HG03520 (cell line): Measurements from ENCODE around the gene MYL4.
A peak's percentile ranks its signal among the peaks of the same experiment; 100 is the strongest.
"Not testable (repeated sequence)": the region's sequence is repeated elsewhere in the genome, so short reads cannot be mapped to it uniquely, and the experiment has no call there.

Source experiments
- ATAC-seq: cut with Tn5 transposase; IDR thresholded peaks from one replicate; pipeline ENCODE4 v1.9.1; 2021; ENCODE audit warnings: mild to moderate bottlenecking, moderate library complexity; ENCODE audit not compliant: unreplicated experiment

Gene MYL4

DNA sequence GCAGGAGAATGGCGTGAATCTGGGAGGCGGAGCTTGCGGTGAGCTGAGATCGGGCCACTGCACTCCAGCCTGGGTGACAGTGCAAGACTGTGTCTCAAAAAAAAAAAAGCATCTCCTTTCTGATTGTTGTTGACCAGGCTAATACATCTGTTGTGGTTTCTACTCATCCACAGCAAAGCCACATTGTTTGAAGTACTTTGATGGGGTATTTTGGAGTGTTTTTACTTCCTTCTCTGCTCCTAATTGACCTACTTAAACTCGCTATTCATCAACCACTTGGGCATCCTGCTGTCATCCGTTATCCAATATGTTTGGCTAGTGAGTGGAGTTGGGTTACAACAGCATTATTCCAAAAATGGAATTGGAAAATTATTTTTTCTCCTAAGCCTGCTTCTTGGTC lies 16.6 kb upstream of the MYL4 start:
- no peak for ATAC-seq

DNA sequence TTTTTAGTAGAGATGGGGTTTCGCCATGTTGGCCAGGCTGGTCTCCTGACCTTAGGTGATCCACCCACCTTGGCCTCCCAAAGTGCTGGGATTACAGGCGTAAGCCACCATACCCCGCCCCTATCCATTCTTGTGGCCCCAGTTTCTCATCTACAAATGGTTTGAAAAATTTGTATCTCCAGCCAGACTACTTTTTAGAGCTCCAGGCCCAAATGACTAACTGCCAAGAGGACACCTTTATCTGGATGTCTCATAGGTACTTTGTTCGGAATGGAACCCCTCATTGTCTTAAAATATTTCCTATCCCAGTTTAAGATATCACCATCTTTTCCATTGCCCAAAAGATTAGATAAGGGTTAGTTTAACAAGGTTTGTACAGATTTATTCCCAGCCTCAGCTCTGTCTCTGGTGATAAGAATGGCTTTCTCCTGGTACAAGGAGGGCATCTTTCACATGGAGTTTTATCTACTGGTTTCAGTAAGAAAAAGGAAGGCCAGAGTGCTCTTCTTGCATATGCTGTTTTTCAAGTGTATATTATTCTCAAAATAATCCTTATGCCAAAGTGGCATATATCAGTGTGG lies 15.1 kb upstream of the MYL4 start:
- ATAC-seq, result no peak

DNA sequence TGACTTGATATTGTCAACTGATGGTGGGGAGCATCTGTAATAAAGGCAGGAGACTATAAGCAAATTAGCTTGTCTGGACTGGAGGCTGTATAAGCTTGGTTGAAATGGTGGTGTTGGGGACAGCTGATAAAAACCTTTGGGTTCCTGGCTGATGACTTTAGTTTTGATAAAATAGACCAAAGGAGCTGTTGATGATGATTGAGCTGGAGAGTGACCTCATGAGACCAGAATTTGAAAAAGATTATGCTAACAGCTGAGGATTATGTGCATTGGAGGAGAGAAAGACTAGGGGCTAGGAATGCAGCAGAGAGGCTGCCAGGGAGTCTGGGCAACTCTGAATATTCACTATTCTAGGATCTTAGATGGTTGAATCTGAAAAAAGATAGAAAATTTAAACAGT lies 11.3 kb upstream of the MYL4 start:
- ATAC-seq, result no peak

DNA sequence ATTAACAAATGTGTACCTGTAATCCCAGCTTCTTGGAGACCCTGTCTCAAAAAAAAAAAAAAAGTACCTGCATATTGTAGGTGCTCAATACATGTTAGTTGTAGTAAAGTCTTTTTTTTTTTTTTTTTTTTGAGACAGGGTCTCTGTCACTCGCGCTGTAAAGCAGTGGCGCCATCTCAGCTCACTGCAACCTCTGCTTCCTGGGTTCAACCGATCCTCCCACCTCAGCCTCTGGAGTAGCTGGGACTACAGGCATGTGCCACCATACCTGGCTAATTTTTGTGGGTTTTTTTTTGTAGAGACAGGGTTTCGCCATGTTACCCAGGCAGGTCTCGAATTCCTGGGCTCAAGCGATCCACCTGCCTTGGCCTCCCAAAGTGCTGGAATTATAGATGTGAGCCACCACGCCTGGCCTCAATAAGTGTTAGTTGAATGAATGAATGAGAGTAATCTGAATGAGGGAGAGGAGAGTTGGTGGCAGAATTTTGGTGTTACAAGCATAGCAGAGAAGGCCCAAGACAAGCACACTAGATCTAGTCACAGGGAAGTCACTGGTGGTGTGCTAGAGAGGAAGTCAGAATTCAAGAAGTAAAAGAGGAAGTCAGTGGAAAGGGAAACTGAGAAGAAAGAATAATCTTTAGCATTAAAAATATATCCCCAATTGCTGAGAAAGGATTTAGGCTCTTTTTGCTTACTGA lies 9.4 kb upstream of the MYL4 start:
- ATAC-seq, result no peak

DNA sequence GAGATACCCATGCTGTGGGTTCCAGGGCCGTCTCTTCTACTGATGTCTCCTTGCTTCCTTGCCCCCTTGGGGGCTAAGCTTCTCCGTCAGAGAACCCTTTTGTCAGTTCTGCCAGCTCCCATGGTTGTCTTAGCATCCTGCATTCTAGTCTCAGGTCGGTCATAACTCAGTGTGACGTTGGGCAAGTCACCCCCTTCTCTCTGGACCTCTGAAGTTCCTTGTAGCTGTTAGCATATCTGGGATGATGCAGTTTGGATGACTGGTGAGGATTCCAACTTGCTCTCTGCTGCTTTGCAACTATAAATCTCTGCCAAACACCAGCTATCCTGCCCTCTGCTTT lies 8.9 kb upstream of the MYL4 start:
- no peak for ATAC-seq

DNA sequence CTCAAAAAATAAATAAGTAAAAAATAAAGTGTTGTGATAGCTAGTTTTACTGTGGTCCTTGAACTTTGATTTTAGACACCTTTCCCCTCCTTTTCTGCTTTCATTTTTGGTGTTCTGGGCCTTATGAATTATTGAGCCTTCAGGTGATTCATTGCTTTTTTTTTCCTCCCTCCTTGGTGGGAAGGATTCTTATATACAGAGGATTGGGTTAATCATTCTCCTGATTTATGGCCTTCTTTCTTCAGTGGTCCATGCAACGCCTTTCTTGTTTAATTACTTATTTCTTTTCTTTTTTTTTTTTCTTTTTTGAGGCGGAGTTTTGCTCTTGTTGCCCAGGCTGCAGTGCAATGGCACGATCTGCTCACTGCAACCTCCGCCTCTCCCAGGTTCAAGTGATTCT lies 8.0 kb upstream of the MYL4 start:
- ATAC-seq, result no peak

DNA sequence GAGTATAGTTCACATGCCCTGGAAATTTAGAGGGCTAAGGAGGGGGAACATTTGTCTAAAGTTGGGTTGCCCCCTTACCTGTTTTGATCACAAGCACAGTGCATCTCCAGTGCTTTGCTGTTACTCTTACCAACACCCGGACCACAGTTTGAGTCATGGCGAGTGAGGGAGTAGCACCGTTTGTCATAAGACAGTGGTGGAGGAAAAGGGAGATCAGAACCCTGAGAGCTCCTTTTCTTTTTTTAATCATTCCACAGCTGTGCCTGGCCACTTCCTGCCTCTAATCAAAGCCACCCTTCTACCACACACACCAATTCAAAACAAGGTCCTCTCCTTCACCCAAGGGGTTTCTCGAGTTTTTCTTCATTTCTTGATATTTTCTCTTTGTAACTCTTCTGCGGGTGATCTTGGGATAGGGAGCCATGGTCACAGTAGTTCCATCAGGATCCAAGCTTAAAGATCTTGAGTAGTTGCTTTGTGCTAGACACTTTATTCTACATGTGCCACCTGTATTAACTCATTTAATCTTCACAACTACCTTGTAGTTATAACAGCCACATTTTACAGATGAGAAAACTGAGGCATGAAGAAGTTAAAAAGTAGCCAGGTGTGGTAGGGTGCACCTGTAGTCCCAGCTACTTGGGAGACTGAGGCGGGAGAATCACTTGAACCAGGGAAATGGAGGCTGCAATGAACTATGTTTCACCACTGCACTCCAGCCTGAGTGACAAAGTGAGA lies 5.0 kb upstream of the MYL4 start:
- no peak for ATAC-seq

DNA sequence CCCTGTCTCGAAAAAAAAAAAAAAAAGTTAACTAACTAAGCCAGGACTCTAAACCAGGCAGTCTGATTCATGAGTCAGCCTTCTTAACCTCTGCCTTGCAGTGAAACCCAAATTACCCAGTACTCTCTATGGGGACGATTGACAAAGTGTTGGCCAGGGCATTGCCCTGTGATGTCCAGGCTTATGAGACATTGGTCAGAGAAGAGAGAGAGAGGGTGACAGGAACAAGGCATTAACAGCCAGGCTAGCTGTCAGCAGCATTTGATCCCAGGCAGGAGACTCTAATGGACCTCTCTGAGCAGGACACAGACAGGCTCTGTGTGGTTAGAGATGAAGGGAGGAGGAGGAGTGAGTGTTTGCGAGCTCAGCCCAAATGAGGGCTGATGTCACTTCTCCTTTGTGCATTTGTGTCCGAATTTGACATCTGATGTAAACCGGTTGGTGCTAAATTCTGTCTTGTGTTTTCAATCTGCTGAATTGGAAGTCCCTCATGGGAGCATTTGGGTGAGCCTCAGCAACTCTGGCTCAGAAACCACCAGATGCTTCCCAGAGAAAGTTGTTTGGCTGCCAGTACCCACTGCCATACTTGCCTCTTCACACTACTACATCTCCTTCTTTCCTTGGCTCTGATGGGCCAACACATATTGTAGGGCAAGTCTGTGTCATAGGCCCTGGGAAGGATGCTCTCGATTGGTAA lies 4.3 kb upstream of the MYL4 start:
- peak; percentile 39 for ATAC-seq

DNA sequence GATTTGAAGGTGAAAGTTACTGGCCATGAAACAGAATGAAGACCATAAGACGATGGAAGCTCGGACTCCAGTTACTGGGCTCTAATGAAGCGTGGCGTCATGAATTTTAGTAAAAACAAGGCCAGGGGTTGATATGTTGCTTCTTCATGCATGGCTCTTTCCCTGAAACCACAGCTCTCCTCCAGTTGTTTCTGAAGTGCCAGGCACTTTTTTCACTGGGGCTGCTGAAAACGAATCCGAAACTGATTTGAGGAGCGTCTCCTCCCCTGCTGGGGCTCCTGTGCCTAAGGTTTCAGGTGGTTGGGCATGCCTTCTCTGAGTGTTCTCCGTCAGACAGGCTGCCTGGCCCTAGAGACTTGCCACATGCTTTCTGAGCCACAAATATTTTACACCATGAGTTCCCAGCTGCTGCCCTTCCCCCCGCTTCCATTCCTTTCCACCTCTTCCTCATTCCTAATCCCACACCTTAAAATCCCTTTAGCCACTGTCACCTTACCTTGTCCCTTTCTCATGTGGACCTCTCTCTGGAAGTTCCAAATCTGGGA lies 3.7 kb upstream of the MYL4 start:
- ATAC-seq, result no peak

DNA sequence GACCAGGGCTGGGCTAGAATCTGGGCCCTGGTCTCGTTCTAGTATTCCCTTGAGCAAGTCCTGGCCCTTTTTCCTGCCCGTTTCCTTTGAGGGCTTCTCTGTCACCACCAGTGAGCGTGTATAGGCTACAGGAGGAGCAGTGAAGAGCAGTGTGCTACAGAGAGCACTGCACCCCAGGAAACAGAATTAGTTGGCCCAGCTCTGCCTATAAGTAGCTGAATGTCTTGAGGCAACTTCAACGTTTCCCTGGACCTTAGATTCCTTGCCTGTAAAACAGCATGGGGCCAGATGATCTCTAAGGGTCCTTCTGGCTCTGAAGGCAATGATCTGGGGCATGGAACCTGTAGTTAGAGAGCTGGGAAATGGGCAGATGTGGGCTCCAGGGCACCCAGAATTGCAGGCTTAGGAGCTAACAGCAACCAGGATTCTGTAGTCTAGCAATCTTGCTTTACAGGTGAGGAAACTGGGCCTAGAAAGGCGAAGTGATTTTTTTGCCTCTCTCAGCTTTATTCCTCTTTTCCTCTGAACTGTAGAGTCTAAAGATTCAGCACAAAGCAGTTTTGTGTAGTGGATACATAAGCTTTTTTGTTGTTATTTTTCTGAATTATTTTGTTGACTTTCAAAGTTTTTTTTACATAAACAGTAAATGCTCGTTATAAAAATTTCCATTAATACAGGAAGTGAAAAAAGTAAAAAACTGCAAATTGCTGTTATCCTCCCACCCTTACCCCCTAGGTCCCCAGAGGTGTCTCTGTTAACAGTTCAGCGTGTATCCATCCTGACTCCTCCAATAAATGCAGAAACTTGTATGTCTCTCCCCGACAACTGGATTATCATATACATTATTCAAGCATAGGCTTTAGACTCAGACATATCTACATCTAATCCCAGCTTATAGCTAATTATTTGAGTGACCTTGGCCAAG lies 1.7 kb upstream of the MYL4 start:
- ATAC-seq, result no peak

DNA sequence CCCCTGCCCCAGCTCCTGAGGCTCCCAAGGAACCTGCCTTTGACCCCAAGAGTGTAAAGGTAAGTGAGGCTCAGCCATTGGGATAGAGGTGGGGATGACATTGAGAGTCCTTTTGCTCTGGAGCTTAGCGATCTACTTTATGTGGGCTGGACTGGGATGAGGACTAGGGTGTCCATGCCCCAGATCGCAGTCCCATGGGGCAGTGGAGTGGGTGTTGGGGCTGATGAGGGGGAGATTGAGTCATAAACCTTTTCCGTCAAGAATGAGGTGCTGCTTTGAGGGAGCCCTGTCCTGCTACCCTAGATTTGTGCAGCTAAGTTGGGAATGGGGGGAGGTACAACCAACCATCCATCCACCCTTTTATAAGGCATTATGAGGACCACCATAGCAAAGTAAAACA lies 351 bp downstream of the MYL4 start:
- no peak for ATAC-seq

DNA sequence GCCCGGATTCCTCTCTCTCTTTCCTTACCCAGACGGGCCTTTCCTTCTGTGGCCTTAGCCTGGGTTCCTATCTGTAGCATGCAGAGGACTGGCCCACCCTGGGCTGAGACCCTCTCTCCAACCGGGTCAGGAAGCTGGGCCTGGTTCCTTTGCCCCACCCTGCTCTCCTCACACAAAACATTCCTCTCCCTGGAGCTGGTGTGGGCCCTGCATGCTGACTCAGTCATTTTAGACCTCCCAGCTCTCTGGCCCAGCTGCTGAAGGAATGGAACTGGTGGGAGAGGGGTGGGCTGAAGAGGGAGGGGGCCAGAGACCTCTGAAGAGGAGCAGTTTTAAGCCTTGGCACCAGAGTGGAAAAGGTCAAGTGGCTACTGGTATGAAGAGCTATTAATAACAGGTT lies 957 bp downstream of the MYL4 start:
- no peak for ATAC-seq

DNA sequence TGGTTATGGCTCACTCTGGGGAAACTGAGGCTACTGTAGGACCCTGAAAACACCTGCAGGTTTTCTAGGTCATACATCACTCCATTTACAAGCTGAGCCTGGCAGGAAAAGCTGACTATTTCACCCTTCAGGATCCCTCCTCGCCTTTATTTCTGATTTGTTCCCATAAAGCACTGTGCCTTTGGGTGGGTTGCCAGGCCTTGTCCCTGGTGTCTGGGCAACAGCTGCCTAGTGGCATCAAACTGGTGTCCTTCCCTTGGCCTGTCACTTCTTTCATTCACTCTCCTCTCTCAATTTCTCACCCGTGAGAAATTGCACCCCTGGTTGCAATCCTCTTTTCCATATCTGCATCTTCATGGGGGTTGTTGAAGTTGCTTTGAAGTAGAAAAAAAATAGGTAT lies 1.6 kb downstream of the MYL4 start:
- ATAC-seq, result no peak

DNA sequence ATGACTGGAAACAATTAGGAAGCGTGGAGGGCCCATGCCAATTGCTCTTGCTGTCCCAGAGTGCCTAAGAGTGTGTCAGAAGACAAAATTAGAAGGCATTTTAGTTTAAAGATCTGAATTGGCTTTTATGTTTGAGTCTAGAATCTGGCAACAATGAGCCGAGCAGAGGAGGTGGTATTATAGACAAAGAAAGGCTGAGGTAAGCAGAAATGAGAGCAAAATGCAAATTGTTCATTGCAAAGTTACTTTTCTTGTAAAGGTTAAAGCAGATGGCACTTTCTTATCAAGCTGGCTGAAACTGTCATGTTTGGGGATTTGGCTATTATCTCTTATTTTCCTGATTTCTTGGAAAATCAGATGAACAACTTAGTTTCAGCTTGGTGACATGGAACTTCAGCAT lies 3.3 kb downstream of the MYL4 start:
- ATAC-seq, result no peak

DNA sequence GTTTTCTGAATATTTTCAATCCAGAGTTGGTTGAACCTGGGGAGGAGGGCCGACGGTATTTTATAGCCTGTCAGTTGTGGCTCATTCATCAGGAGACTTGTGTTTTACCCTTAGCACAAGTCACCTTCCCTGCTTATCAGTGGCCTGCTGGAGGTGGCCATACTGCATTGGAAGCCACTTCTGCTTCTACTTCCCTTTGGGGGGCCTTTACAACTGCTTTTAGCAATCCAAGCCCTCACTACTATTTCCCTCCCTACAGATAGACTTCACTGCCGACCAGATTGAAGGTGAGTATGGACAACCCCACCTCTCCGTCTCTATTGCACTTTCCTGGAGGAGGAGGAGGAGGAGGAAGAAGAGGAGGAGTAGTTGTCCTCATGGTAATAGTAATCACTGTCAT lies 4.4 kb downstream of the MYL4 start:
- ATAC-seq, result no peak

DNA sequence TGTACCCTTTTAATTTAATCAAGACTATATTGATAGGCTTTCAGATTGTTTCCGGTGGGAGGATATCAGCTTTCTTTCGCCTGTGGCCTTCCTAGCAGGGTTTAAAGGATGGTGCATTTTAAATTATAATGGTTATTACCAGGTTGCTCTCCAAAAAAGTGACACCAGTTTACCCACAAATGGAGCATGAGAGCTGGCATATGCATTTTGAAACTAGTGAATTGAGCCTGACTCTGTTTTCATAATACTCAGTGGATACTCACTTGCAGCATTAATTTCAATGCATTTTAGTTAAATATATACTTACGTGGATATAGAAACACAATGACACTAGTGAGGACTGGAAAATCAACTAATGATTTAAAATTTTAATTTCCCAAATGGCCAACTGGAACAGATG lies 5.8 kb downstream of the MYL4 start:
- no peak for ATAC-seq

DNA sequence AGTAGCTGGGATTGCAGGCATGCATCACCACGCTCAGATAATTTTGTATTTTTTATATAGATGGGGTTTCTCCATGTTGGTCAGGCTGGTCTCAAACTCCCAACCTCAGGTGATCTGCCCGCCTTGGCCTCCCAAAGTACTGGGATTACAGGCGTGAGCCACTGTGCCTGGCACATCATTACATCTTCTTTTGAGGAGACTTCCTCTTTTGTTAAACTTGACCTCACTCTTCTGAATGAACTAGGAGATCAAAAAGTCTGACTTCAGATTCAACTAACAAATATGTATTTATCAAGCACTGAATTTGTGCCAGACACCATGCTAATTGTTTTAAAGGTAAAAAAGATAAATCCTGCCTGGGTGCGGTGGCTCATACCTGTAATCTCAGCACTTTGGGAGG lies 7.7 kb downstream of the MYL4 start:
- not testable (repeated sequence) for ATAC-seq

DNA sequence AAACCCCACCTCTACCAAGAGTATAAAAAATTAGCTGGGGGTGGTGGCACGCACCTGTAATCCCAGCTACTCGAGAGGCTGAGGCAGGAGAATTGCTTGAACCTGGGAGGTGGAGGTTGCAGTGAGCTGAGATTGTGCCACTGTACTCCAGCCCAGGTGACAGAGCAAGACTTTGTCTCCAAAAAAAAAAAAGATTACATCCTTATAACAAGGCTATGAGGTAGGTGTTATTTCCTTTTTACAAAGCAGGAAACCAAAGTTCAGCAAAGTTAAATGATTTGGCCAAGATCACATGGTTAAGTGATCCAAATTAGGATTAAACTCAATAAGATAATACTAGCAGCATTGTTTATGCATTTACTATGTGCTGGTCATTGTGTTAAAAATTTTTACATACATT lies 8.1 kb downstream of the MYL4 start:
- not testable (repeated sequence) for ATAC-seq

DNA sequence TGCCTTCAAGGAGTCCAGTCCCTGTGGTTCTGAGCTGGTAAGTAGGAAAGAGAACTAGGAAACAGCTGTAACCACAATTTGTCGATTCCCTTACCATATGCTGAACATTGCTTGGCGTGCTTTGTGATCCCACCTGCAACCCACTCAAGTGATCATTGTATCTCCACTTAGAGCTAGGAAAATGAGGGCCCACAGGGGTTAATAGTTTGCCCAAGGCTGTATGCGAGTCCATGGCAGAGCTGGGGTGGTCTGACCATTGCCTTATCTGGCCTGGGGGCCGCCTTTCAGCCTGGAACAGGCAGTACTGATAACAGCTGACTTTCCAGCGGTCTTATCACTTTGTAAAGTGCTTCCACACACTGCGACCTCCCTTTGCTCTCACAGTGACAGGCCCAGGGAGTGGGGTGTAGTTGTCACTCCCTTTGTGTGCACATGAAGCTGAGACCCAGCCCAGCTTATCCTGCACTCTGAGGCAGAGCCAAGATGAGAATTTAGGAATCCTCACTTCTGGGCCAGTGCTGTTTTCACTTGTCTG lies 9.8 kb downstream of the MYL4 start:
- no peak for ATAC-seq
